HepG2 (cell line): ENCODE data around the gene RMND5A. TPM values are rescaled to one million over a fixed set of nuclear protein-coding genes. Genes with fewer than 3 reads are reported as not detected.

Experiments
- ASH2L ChIP-seq: fragments of 300-600, 200-600 bp; sonication (generic); IDR thresholded peaks from 2 replicates; pipeline ENCODE4 v1.7.0; 2017; ENCODE audit warnings: low read depth, mild to moderate bottlenecking, moderate library complexity, mixed read lengths, low read length; ENCODE audit not compliant: insufficient read length
- ATAD3A ChIP-seq: sonication (generic); formaldehyde crosslinking; IDR thresholded peaks from 2 replicates; pipeline ENCODE4 v1.4.0; 2020; ENCODE audit warnings: missing genetic modification reagents
- BRD4 ChIP-seq: sonication (generic); formaldehyde crosslinking; IDR thresholded peaks from 2 replicates; pipeline ENCODE4 v1.4.0; 2020; ENCODE audit warnings: missing genetic modification reagents
- CBX1 ChIP-seq: IDR thresholded peaks from one replicate; pipeline ENCODE4 v1.6.1; 2016; ENCODE audit warnings: antibody characterized with exemption, low read depth
- FOXA3 ChIP-seq: IDR thresholded peaks from 2 replicates; pipeline ENCODE4 v1.6.1; 2016; ENCODE audit warnings: missing genetic modification reagents, missing compliant biosample characterization
- FUBP1 ChIP-seq: sonication (generic); formaldehyde crosslinking; IDR thresholded peaks from 2 replicates; pipeline ENCODE4 v1.5.1; 2020; ENCODE audit warnings: missing genetic modification reagents, mild to moderate bottlenecking, borderline replicate concordance
- GZF1 ChIP-seq: sonication (generic); formaldehyde crosslinking; IDR thresholded peaks from 2 replicates; pipeline ENCODE4 v1.5.1; 2020; ENCODE audit warnings: mild to moderate bottlenecking, missing genetic modification reagents
- HHEX ChIP-seq: IDR thresholded peaks from 2 replicates; pipeline ENCODE4 v1.6.1; 2016; ENCODE audit warnings: control low read depth
- HMG20B ChIP-seq: conservative IDR thresholded peaks from 2 replicates; pipeline ENCODE4 v1.6.1; 2016; ENCODE audit warnings: missing genetic modification reagents, missing compliant biosample characterization
- NRL ChIP-seq: sonication (generic); formaldehyde crosslinking; IDR thresholded peaks from 2 replicates; pipeline ENCODE4 v1.5.0; 2020; ENCODE audit warnings: missing genetic modification reagents, mild to moderate bottlenecking, moderate library complexity, borderline replicate concordance
- PAF1 ChIP-seq: IDR thresholded peaks from 2 replicates; pipeline ENCODE4 v1.6.1; 2016; ENCODE audit warnings: missing genetic modification reagents, missing compliant biosample characterization
- POLR2AphosphoS2 ChIP-seq: IDR thresholded peaks from 2 replicates; pipeline ENCODE4 v1.6.1; 2011; ENCODE audit warnings: low read depth, low read length, improper control_type of control experiment
- SP5 ChIP-seq: IDR thresholded peaks from 2 replicates; pipeline ENCODE4 v1.6.1; 2016; ENCODE audit warnings: low read depth, borderline replicate concordance
- TCF12 ChIP-seq, 2 experiments: fragments of 450-650 bp in 1 of 2; sonication (generic) in 1 of 2; formaldehyde crosslinking in 1 of 2; IDR thresholded peaks; 2 replicates each; pipeline versions ENCODE4 v1.6.1 to v1.8.0; 2017 to 2022; ENCODE audit warnings: antibody characterized with exemption in 1 of 2, mild to moderate bottlenecking in 1 of 2, missing genetic modification reagents in 1 of 2, moderate library complexity in 1 of 2
- TOE1 ChIP-seq: sonication (generic); formaldehyde crosslinking; IDR thresholded peaks from 2 replicates; pipeline ENCODE4 v1.4.0; 2020; ENCODE audit warnings: mild to moderate bottlenecking, missing genetic modification reagents
- ZBTB42 ChIP-seq: sonication (generic); formaldehyde crosslinking; IDR thresholded peaks from 2 replicates; pipeline ENCODE4 v1.5.0; 2020; ENCODE audit warnings: mild to moderate bottlenecking, missing genetic modification reagents
- ZNF124 ChIP-seq: sonication (generic); formaldehyde crosslinking; IDR thresholded peaks from 2 replicates; pipeline ENCODE4 v1.4.0; 2020; ENCODE audit warnings: missing genetic modification reagents
- ZNF333 ChIP-seq: sonication (generic); formaldehyde crosslinking; IDR thresholded peaks from 2 replicates; pipeline ENCODE4 v1.4.0; 2020; ENCODE audit warnings: mild to moderate bottlenecking, missing genetic modification reagents, borderline replicate concordance
- ZSCAN12 ChIP-seq: sonication (generic); formaldehyde crosslinking; IDR thresholded peaks from 2 replicates; pipeline ENCODE4 v1.9.0; 2021; ENCODE audit warnings: mild to moderate bottlenecking, missing genetic modification reagents
- ZSCAN22 ChIP-seq: sonication (generic); formaldehyde crosslinking; IDR thresholded peaks from 2 replicates; pipeline ENCODE4 v1.4.0; 2020; ENCODE audit warnings: mild to moderate bottlenecking, missing genetic modification reagents
- ZSCAN9 ChIP-seq: IDR thresholded peaks from 2 replicates; pipeline ENCODE4 v1.6.1; 2016; ENCODE audit warnings: borderline replicate concordance
- polyA plus RNA-seq, 8 experiments: library from polyadenylated mRNA; depleted of rRNA in 3 of 8; stranded (reverse) in 7 of 8; unstranded in 1 of 8; fragments of >200 nt; fragmentation: Illumina TruSeq in 4 of 8; extraction: Trizol in 4 of 8; gene quantifications; 2 replicates each; pipeline versions ENCODE4 v1.2.1 to v1.2.3, GENCODE V29; 2011 to 2016; ENCODE audit warnings: low read depth in 4 of 8, missing spikeins in 1 of 8, mixed read lengths in 1 of 8; ENCODE audit not compliant: insufficient read depth in 1 of 8
- total RNA-seq, 5 experiments: library from RNA; depleted of rRNA; stranded (reverse); fragments of >200 nt; fragmentation: Illumina TruSeq; extraction: Trizol; gene quantifications; 2 replicates each; pipeline ENCODE4 v1.2.3, GENCODE V29; 2016; ENCODE audit warnings: low read depth in 1 of 5
- TF ChIP-seq, protein P1 (sequence below): sonication (generic); formaldehyde crosslinking; IDR thresholded peaks from 2 replicates; pipeline ENCODE4 v1.5.0; 2020; ENCODE audit warnings: mild to moderate bottlenecking, missing genetic modification reagents, borderline replicate concordance
- TF ChIP-seq, protein P2 (sequence below): sonication (generic); formaldehyde crosslinking; IDR thresholded peaks from 2 replicates; pipeline ENCODE4 v1.5.1; 2020; ENCODE audit warnings: missing genetic modification reagents, mild to moderate bottlenecking, borderline replicate concordance

The RMND5A gene
- total and polyA plus RNA-seq, 2 of the 13 experiments (the other 11 are each of a cell fraction or from before 2014, with no cell fraction given) = 31.0 to 66.4 TPM

GRCh38 chr2:86807468-86808275, 87.6 kb downstream of the RMND5A start (continued):
- TF ChIP-seq, protein P1, sequence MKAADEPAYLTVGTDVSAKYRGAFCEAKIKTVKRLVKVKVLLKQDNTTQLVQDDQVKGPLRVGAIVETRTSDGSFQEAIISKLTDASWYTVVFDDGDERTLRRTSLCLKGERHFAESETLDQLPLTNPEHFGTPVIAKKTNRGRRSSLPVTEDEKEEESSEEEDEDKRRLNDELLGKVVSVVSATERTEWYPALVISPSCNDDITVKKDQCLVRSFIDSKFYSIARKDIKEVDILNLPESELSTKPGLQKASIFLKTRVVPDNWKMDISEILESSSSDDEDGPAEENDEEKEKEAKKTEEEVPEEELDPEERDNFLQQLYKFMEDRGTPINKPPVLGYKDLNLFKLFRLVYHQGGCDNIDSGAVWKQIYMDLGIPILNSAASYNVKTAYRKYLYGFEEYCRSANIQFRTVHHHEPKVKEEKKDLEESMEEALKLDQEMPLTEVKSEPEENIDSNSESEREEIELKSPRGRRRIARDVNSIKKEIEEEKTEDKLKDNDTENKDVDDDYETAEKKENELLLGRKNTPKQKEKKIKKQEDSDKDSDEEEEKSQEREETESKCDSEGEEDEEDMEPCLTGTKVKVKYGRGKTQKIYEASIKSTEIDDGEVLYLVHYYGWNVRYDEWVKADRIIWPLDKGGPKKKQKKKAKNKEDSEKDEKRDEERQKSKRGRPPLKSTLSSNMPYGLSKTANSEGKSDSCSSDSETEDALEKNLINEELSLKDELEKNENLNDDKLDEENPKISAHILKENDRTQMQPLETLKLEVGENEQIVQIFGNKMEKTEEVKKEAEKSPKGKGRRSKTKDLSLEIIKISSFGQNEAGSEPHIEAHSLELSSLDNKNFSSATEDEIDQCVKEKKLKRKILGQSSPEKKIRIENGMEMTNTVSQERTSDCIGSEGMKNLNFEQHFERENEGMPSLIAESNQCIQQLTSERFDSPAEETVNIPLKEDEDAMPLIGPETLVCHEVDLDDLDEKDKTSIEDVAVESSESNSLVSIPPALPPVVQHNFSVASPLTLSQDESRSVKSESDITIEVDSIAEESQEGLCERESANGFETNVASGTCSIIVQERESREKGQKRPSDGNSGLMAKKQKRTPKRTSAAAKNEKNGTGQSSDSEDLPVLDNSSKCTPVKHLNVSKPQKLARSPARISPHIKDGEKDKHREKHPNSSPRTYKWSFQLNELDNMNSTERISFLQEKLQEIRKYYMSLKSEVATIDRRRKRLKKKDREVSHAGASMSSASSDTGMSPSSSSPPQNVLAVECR = peak; percentile 57
- no peak for TF ChIP-seq ZBTB42 (CRISPR knock-in tag)
- TF ChIP-seq ZSCAN22 (CRISPR knock-in tag) = no peak
- TF ChIP-seq HMG20B (CRISPR knock-in tag) = 0 out of 2 replicates have a peak, but pooled peaks have one; percentile 34
- no peak for TF ChIP-seq FUBP1 (CRISPR knock-in tag)
- no peak for TF ChIP-seq ZSCAN9 (CRISPR knock-in tag)
- no peak for TF ChIP-seq FOXA3 (CRISPR knock-in tag)
- TF ChIP-seq, protein P2, sequence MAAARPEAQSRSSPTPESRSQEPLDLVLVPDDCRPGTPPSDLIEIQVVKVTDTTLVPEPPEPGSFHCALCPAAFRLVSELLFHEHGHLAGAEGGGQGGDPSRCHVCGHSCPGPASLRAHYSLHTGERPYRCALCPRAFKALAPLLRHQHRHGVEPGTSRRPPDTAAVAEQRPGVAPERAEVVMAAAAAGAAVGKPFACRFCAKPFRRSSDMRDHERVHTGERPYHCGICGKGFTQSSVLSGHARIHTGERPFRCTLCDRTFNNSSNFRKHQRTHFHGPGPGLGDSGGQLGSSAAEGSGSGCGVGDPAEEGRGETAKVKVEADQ (CRISPR knock-in tag) = 0 out of 2 replicates have a peak, but pooled peaks have one; percentile 13
- no peak for TF ChIP-seq TOE1 (CRISPR knock-in tag)
- TF ChIP-seq TCF12 (IDR thresholded peaks at IDR 0.05) = no peak
- TF ChIP-seq TCF12 (CRISPR knock-in tag; IDR thresholded peaks at IDR 0.05) = peak; percentile 67; the same call in 1 of the 2 replicates
- TF ChIP-seq ZSCAN12 (CRISPR knock-in tag) = no peak
- 0 out of 2 replicates have a peak, but pooled peaks have one; percentile 67 for TF ChIP-seq GZF1
- no peak for TF ChIP-seq CBX1
- no peak for TF ChIP-seq ATAD3A (CRISPR knock-in tag)
- no peak for TF ChIP-seq BRD4 (CRISPR knock-in tag)
- peak; percentile 54; the same call in 1 of the 2 replicates for TF ChIP-seq ZNF333 (CRISPR knock-in tag)
- 0 out of 2 replicates have a peak, but pooled peaks have one; percentile 4 for TF ChIP-seq HHEX (CRISPR knock-in tag)
- TF ChIP-seq PAF1 = no peak
- peak; percentile 7 for TF ChIP-seq ASH2L
- no peak for TF ChIP-seq POLR2AphosphoS2
- no peak for TF ChIP-seq ZNF124 (CRISPR knock-in tag)
- TF ChIP-seq NRL (CRISPR knock-in tag) = no peak; the same call in 1 of the 2 replicates
- no peak for TF ChIP-seq SP5 (CRISPR knock-in tag)
